ENCODE data around the gene BRF1.

The BRF1 gene

GRCh38 chr14:105275267-105275946, 25.4 kb downstream of the BRF1 start:
- no peaks in the 10 kb centered on the region for H4K20me1 ChIP-seq (ENCODE audit: low read depth, low read length)
- H3K4me2 ChIP-seq (ENCODE audit: low read depth, low read length, poor library complexity, severe bottlenecking) = no peak overlapping the region

GRCh38 chr14:105274637-105275036, 26.2 kb downstream of the BRF1 start:
- H4K20me1 ChIP-seq (ENCODE audit: low read depth, low read length) = no peaks in the 10 kb centered on the region
- no peaks in the 10 kb centered on the region for H3F3A ChIP-seq (ENCODE audit: insufficient read depth)
- no peak overlapping the region for H3K27ac ChIP-seq (ENCODE audit: low read depth, low read length)
- H3K27me3 ChIP-seq (ENCODE audit: low read length) = no peaks in the 10 kb centered on the region
- TF ChIP-seq EZH2phosphoT487 (conservative IDR thresholded peaks at IDR 0.05; ENCODE audit: low read length) (no peak), CTCF (IDR thresholded peaks at IDR 0.05; ENCODE audit: insufficient read depth, low read length, poor library complexity, severe bottlenecking) (no peak)
- no peaks in the 10 kb centered on the region for H3K9me3 ChIP-seq (ENCODE audit: insufficient read depth, low read length)
- H3K9ac ChIP-seq (ENCODE audit: low read length) = no peak overlapping the region
- no peak overlapping the region for H3K4me3 ChIP-seq (ENCODE audit: insufficient read depth, low read length, poor library complexity, severe bottlenecking)
- no peak overlapping the region for H2AFZ ChIP-seq (ENCODE audit: low read depth, low read length, severe bottlenecking)
- no peaks in the 10 kb centered on the region for H3K79me2 ChIP-seq (ENCODE audit: insufficient read depth, low read length)
- H3K9me2 ChIP-seq (replicated peaks; ENCODE audit: insufficient read depth, low read length) = no peaks in the 10 kb centered on the region
- H3K4me2 ChIP-seq (ENCODE audit: low read depth, low read length, poor library complexity, severe bottlenecking) = no peak overlapping the region
- no peaks in the 10 kb centered on the region for H3K36me3 ChIP-seq (ENCODE audit: low read length)

More at GRCh38 chr14:105275267-105275946, 25.4 kb downstream of the BRF1 start:
- Histone ChIP-seq H3F3A (ENCODE audit: insufficient read depth) (no peaks in the 10 kb centered on the region), H3K27me3 (ENCODE audit: low read length) (no peaks in the 10 kb centered on the region), H2AFZ (ENCODE audit: low read depth, low read length, severe bottlenecking) (no peak overlapping the region), H3K27ac (ENCODE audit: low read depth, low read length) (no peak overlapping the region), H3K36me3 (ENCODE audit: low read length) (no peaks in the 10 kb centered on the region), H3K9me2 (replicated peaks; ENCODE audit: insufficient read depth, low read length) (no peaks in the 10 kb centered on the region), H3K79me2 (ENCODE audit: insufficient read depth, low read length) (no peaks in the 10 kb centered on the region), H3K9ac (ENCODE audit: low read length) (no peak overlapping the region), H3K9me3 (ENCODE audit: insufficient read depth, low read length) (no peaks in the 10 kb centered on the region), H3K4me3 (ENCODE audit: insufficient read depth, low read length, poor library complexity, severe bottlenecking) (no peak overlapping the region)
- TF ChIP-seq CTCF (IDR thresholded peaks at IDR 0.05; ENCODE audit: insufficient read depth, low read length, poor library complexity, severe bottlenecking) = no peak
- no peak for TF ChIP-seq EZH2phosphoT487 (conservative IDR thresholded peaks at IDR 0.05; ENCODE audit: low read length)

- no peaks in the 10 kb centered on the region for H3F3A ChIP-seq (ENCODE audit: insufficient read depth)
- H3K4me2 ChIP-seq (ENCODE audit: low read depth, low read length, poor library complexity, severe bottlenecking) = no peak overlapping the region
- no peaks in the 10 kb centered on the region for H3K36me3 ChIP-seq (ENCODE audit: low read length)
- H3K79me2 ChIP-seq (ENCODE audit: insufficient read depth, low read length) = no peaks in the 10 kb centered on the region
- no peak overlapping the region for H3K4me3 ChIP-seq (ENCODE audit: insufficient read depth, low read length, poor library complexity, severe bottlenecking)
- no peak overlapping the region for H2AFZ ChIP-seq (ENCODE audit: low read depth, low read length, severe bottlenecking)
- no peak overlapping the region for H3K9ac ChIP-seq (ENCODE audit: low read length)
- no peaks in the 10 kb centered on the region for H3K9me3 ChIP-seq (ENCODE audit: insufficient read depth, low read length)
- no peaks in the 10 kb centered on the region for H4K20me1 ChIP-seq (ENCODE audit: low read depth, low read length)
- no peaks in the 10 kb centered on the region for H3K9me2 ChIP-seq (replicated peaks; ENCODE audit: insufficient read depth, low read length)
- TF ChIP-seq CTCF (IDR thresholded peaks at IDR 0.05; ENCODE audit: insufficient read depth, low read length, poor library complexity, severe bottlenecking) (no peak), EZH2phosphoT487 (conservative IDR thresholded peaks at IDR 0.05; ENCODE audit: low read length) (no peak)
- no peak overlapping the region for H3K27ac ChIP-seq (ENCODE audit: low read depth, low read length)
- no peaks in the 10 kb centered on the region for H3K27me3 ChIP-seq (ENCODE audit: low read length)
These were observed 27.7 kb downstream of the BRF1 start for GRCh38 chr14:105273062-105273461.

Data from SU-DHL-6 (cell line).